Renal cortical epithelial cell (primary cell): Measurements from ENCODE around the gene OFD1. TPM values are rescaled to one million over a fixed set of nuclear protein-coding genes. Genes with fewer than 3 reads are reported as not detected.
A peak's percentile ranks its signal among the peaks of the same experiment; 100 is the strongest.

ENCODE experiments used
- DNase-seq: peaks from one replicate; pipeline ENCODE4 v3.0.0-alpha.2; 2011; ENCODE audit warnings: low read depth
- total RNA-seq: library from RNA; depleted of rRNA; stranded (reverse); fragments of >200 nt; gene quantifications from 2 replicates; pipeline ENCODE4 v1.2.3, GENCODE V29; 2014

The OFD1 gene, protein sequence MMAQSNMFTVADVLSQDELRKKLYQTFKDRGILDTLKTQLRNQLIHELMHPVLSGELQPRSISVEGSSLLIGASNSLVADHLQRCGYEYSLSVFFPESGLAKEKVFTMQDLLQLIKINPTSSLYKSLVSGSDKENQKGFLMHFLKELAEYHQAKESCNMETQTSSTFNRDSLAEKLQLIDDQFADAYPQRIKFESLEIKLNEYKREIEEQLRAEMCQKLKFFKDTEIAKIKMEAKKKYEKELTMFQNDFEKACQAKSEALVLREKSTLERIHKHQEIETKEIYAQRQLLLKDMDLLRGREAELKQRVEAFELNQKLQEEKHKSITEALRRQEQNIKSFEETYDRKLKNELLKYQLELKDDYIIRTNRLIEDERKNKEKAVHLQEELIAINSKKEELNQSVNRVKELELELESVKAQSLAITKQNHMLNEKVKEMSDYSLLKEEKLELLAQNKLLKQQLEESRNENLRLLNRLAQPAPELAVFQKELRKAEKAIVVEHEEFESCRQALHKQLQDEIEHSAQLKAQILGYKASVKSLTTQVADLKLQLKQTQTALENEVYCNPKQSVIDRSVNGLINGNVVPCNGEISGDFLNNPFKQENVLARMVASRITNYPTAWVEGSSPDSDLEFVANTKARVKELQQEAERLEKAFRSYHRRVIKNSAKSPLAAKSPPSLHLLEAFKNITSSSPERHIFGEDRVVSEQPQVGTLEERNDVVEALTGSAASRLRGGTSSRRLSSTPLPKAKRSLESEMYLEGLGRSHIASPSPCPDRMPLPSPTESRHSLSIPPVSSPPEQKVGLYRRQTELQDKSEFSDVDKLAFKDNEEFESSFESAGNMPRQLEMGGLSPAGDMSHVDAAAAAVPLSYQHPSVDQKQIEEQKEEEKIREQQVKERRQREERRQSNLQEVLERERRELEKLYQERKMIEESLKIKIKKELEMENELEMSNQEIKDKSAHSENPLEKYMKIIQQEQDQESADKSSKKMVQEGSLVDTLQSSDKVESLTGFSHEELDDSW
- 17.5 and 27.3 TPM in 2 replicates for total RNA-seq

DNA sequence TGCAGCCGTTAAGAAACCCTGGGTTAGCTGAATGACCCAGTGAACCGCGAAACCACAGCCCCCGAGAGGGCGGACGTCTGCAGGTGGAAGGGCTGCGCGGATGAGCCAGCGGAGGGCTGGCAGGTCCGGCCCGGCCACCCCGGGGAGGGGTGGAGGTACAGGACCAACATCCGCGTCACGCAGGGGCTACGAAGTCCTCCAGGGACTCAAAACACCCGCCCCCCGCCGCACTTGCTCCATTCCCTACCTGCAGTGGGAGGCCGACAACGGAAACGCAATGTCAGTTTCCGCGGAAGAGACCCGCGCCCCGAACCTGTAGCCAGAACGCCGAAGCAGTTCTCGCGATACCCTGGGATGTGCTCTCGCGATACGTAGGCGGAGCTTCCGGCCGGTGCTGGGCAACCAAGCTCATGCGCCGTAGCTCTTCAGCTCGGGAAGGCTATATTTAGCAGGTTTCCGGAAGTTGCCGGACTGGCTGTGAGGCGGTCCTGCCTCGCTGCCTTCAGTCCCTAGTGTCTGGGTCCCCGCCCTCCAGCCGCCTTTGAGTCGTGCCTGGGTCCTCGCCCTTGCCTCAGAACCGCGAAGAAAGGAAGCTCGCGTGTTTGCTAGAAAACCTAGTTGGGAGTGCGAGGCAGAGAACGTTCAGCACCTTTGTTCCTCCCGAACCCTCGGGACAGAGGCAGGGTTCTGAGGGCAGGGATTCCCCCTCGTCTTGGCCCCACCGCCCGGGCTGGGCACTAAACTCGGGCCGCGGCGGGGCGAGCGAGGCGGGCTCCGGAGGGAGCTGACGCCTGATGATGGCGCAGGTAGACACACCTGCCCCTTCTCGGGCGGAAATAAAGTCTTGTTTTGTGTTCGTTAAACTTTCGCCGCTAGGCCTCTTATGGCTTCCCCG, at the start of gene OFD1, which contains the start of gene TRAPPC2:
TSS of gene OFD1 (plus strand) at position 471 of the 895 bp plus-strand sequence. CDS start at position 795, 324 bp downstream.
TSS of gene TRAPPC2 (minus strand) at position 343 of the 895 bp plus-strand sequence. CDS start 14,657 bp downstream, outside the sequence.
- peak; percentile 91 for DNase-seq

DNA sequence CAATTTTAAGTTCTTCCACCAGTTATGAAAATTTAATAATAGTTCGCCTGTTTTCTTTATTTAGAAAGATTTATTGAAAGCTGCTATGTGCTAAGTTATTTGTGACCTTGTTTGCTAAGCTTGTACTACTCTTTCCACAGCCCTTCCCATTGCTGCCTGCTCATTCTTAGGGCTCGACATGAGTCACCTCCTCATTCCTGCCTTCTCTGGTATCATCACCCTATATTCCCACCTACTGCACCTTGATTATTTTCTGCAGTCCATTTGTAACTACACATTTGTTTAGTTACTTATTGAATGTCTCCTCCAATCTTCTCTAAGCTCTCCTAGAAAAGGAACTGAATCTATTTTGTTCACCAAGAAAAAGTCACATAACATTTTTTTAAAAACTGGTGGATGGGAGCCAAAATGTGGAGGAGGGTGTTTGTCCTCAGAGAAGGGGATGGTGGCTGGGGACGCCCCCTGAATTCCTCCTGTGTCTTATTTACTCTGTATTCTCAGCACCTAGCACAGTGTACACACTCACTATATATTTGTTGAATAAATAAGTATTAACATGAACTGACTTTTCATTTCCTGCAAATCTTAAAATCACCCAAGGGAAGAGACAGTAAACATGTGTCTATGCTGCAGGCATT, 49.3 kb upstream of the OFD1 start:
- DNase-seq, result peak; percentile 83

DNA sequence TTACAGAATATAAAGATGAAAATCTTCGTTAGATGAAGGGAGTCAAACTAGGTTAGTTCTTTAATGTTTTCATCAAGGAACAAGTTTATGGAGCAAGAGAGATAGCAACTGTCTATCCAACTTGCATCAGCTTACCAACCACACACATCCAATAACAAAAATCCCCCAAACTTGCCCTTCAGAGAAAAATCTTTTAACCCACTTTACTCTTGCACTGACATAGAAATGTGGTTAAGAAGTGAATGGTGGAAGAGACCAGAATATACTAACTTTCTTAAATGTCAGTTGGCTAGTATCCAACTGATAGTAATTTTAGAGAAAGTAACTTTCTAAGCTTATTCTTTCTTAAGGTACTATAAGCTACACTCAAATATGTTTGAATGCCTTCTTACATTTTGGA, 47.3 kb upstream of the OFD1 start:
- no peak for DNase-seq

DNA sequence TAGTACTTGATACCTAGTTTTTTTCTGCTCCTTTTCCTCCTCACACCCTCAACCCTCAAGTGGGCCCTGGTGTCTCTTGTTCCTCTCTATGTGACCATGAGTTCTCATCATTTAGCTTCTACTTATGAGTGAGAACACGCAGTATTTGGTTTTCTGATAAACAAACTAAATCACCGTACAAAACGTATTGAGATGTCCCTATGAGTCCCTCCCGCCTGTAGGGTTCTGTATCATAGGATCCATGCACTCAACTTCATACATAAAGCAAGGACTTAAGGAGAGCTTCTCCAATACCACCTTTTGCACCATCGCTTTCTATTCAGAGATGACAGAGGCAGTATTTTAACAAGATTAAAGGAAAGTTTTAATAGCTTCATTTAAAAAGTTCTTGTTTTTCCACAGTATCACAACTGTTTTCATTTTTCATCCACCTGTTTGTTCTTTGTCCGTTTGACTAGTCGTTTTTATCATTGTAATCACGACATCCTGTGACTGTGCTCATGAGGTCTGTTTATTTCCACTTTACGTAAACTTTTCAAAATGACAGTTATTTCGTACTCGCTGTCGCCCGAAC, 46.1 kb upstream of the OFD1 start:
- DNase-seq, result no peak

DNA sequence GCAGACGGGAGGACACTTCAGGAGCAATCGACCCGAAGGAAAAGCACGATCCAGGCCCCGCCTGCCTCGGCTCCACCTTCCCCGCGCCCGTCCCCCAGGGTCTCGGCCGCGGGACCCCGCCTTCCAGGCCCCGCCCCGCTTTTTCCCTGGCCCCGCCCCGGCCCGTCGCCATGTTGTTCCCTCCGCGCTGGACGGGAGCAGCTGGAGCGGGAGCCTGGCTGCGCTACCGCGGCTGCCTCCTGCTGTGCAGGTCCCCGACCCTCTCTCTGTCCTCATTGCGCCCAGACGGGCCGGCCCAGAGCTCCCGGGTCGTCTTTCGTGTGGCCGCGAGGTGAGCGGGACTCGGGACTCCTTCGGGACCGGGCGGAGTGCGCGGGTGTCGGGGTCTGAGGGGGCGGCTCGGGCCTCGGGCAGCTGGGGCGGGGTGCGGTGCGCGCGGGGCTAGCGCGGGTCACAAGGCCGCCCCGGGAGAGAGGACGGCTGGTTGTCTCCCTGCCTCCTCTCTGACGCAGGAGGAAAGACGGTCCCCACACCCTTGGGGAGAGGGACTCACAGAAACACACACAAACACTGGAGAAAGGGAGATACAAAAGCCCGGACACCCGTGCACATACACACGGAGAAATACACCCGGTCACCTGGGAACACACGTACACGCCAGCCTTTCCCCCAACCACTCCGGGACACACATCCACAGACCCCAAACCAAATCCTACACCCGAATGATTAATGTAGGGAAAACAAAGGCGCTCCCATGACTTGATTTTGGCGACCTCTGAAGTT, 45.4 kb upstream of the OFD1 start, which contains the start of gene RAB9A:
TSS of gene RAB9A (plus strand) at position 171 of the 783 bp plus-strand sequence. CDS start 19,619 bp downstream, outside the sequence.
- no peak for DNase-seq

DNA sequence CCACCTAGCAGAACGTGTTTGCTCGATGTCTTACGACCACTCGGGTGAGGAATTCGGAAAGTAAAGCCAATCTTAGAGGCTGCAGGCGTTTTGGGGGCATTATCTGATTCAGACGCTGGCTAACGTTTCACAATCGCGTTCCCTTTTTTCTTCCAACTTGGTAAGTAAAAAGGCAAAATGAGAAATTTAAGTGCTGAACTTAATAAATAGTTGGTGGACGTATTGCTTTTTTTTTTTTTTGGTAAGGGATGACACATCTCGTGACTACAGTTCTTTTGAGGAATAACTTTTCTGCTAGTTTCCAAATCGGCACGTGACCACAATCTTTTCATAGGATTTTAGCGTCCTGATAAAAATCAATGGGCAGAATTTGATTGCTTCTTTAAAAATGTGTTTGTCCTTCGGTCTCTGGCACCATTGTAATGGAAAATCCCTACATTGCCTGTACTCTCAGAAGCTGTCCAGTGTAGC, 44.8 kb upstream of the OFD1 start:
- DNase-seq, result no peak

DNA sequence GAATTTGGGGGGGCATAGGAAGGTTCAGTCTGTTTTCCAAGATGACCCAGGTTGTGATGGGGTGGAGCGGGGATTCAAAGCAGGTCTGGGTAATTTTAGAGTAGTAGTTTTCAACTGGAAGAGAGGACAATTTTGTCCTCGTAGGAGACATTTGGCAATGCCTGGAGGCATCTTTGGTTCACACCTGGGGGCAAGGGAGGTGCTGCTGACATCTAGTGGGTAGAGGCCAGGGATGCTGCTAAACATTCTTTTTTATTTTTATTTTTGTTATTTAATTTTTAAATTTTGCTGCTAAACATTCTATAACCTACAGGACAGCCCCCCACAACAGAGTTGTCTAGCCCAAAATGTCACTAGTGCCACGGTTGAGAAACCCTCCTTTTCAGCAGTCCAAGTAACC, 43.7 kb upstream of the OFD1 start:
- no peak for DNase-seq

DNA sequence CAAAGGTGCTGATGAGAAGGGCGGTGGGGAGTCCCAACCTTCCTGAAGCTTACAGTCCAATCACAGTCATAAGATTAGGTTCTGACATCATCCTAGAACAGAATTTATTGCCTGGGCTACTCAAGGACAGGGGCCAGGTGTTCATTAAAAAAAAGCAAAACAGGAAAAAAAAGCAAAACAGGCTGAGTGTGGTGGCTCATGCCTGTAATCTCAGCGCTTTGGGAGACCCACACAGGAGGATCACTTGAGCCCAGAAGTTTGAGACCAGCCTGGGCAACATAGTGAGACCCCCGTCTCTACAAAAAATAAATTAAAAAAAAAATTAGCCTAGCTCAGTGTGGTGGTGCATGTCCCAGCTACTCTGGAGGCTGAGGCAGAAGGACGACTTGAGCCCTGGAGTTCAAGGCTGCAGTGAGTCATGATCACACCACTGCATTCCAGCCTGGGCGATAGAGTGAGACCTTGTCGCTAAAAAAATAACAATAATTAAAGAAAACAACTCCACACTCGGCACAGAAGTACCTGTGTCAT, 42.6 kb upstream of the OFD1 start:
- DNase-seq, result peak; percentile 68

DNA sequence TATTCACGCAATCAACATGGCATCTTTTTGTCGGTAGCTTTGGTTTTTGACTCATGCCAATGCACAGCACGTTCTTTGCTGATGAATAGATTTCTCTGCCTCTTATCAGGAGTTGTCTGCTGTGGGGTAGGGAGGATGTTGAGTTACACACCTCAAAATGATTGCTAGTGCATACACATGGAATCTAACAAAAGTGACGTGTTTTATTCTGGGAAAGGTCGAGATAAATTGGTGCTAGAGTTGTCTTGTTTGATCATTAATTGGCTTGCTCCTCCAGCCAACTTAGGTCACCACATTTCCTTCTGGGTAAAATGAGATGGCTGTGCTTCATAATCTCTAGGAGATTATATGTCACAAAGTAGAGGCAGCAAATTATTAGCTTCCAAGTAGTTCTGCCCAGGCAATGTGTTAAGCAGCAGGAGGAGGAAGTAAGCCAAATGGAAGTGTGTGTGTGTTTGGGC, 41.7 kb upstream of the OFD1 start:
- no peak for DNase-seq

DNA sequence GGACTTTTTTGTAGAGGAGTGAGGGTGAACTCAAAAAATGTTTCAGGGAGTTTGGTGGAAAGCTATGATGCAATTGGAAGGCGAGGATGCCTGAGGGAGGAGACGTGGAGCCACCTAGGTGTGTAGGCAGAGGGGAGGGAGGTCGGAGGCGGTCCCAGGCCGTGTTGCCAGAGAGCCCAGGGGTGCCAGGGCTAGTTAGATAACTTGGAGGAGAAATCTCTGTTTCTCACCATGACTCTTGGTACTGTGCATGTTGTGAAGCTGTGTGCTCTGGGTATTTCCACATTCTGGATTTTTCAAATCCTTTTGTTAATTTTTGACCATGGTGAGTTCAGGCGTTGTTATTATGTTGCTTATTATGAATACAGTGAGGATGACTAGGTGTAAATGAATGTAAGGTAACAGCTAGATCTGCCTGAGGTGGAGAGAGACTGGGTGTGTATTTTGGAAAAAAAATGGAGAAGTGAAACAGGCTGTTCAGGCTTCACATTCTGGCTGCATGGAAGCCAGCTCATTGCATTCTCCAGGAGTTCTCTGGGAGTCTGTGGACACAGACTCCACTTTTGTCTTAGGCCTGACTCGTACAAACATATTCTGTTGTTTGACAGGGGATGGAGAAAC, 41.1 kb upstream of the OFD1 start:
- peak; percentile 92 for DNase-seq

DNA sequence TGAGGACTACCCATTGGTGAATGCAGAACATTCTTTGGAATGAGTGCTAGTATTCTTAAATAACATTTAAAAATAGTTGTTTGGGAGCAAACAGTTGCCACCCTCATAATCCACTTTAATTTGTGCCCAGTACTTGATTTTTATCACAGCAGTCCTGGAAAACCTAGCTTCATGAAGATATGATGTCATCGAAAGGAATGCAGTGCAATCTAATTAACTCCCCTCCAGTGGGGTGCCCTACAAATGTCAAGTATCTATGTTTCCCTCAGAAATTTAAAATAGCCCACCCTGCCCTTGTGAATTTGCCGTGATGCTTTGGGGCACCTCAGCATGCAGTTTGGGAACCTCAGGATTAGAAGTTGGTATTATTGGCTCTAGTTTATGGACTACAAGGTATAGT, 40.2 kb upstream of the OFD1 start:
- no peak for DNase-seq

DNA sequence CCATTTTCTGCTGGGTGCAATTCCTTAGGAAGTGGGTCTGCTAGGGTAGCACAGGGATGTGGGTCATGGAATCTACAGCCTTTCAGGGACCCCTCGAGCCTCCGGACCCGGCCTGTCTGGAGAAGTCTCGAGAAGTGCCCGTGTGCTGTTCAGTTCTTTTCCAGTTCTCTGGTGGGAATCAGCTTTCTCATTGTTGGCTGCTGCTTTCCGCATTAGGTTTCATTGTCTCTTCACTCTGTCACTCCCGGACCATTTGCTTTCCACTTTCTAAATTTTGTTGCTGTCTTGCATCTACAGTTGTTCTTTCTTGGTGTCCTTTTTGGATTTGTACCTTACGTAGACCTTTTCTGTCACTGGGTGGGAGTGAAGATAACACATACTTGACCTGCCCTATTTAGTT, 39.6 kb upstream of the OFD1 start:
- no peak for DNase-seq

DNA sequence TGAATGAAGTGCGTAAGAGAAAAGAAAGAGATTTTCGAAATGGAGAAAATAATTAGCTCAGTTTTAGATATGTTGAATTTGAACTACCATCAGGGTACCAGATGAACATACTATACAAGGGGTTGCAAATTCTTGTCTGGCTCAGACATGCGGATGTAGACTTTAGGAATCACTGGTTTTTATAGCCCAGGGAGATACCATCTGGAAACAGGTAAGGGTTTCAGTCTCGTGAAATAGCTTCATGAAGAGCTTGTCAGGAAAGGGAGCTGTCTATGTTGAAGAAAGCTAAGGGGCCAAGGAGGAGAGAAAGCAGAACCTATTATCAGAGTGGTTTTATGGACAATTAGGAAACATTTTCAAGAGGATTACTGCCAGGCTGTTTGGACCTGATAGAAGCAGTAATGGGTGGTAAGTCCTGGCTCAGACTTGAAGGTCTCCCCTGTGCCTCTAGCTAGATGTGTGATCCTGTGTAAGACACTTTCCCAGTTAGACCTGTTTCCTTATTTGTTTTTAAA, 38.9 kb upstream of the OFD1 start:
- DNase-seq, result no peak

DNA sequence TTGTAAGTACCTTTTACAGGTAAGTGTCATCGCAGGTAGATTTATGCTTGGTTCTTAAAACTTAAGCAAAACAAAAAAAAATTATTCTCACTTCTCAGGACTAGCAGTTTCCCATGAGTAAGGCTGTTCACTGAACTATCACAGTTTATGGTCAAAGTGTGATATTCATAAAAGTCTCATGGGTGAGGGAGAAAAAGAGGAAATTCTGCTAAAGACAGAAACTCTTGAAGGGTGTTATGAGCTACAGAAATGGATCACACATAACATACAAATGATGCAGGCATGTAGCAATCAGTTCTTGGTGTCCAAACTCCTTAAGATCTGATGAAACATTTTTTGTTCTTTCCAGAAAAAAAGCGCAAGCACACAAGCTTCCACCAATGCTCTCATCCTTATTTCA, 37.1 kb upstream of the OFD1 start:
- DNase-seq, result no peak

DNA sequence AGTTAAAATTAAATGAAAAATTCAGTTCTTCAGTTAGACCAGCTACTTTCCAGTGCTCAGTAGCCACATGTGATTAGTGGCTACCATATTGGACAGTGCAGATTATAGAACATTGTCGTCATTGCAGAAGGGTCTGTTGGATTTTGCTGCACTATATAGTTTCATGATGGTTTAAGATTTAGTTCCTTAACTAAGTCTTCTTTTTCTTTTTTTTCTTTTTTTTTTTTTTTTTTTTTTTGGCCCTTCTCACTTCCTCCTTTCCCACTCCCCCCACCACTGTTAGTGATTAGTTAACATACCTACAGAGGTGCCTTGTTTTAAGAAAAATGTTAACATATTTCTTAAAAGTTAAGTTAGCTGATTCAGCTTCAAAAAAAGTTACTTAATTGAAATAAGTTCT, 36.6 kb upstream of the OFD1 start:
- no peak for DNase-seq

DNA sequence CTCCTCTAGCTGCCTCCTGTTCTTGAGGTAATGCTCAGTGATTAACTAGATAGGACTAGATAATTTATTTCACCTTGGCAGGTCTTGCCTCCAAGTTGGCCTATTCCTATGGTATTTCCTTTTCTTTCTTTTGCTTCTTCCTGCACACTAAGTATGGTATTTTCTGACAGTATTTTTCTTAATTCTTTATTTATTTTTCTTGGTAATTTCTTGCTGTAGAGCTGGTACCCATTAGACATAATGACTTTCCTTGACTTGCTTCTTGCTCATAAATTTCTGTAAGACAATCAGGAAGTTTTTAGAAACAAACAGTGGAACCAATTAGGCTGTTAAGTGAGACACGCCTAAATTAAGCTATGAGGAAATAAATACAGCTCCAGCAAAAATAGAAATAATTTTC, 36.1 kb upstream of the OFD1 start:
- DNase-seq, result no peak

DNA sequence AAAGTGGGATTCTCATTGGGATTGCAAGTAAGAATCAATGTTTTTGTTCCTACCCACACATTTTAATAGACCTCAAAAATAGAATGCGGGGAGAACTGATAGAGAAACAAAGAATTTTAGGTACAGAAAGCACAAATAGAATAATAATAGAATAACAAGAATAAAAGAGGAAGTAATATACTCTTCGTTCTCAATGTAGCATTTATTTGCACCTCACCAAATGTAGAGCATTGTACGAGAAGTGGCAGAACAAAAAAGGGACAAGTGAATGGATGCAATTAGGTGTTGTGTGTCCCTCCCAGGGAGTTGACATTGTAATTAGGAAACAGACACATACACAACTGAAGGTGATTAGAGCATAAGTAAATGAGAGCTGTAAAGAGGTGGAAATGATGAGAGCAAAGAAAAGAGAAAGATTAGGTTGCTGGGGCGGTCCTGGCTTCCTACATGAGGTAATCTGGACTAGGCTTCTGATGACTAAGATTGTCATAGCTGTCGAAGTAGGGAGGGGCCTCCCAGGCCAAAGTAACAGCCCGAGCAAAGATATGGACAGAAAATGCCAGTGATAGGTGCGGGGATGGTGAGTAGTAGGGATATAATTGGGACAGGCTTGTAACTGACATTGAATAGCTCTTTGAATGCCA, 35.2 kb upstream of the OFD1 start:
- no peak for DNase-seq

DNA sequence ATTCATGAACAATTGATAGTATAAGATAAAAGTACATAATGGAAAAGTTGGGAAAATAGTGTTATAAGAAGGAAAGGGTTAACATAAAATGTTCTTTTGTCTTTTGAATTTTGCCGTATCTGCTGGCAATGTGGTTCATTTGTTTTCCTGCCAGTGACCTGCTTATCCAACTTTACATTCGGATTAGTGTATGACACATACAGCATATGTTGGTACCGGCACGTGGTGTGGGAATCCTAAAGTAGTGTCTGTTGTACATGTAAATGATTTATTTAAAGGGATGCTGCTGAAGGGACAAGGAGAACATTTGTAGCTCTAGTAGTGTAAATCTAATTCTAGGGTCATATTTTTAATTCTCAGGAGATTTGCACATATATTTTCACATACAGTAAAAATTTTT, 34.2 kb upstream of the OFD1 start:
- no peak for DNase-seq
